Non-pigmented ciliary epithelial cell (primary cell): ENCODE data around the gene PTRHD1.
"Not testable (repeated sequence)": the region's sequence is repeated elsewhere in the genome, so short reads cannot be mapped to it uniquely, and the experiment has no call there.

Experiments
- DNase-seq: peaks from one replicate; pipeline ENCODE4 v3.0.0-alpha.2; 2010; ENCODE audit warnings: low read depth

Gene PTRHD1

DNA sequence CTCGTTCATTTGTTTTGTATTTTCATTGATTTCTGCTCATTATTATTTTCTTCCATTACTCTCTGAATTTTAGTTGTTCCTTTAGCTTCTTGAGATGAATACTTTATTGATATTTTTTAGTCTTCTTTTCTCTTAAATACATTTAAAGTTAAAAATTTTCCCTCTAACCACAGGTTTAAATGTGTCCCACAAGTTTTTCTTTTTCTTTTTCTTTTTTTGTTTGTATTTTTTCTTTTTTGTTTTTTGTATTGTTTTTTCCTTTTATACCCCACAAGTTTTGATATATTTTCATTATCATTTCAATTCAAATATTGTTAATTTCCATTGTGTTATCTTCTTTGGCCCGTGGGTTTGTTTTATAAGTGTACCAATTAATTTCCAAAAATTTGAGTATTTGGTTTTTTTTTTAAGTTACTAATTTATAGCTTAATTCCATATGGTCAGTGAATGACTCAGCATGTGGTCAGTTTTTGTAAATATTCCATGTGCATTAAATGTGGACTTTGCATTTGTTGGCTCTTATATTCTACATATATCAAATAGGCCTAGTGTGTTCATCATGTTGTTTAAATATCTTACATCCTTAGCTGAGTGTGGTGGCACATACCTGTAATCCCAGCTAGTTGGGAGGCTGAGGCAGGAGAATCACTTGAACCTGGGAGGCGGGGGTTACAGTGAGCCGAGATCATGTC is 16.3 kb upstream of the PTRHD1 start:
- no peak for DNase-seq

DNA sequence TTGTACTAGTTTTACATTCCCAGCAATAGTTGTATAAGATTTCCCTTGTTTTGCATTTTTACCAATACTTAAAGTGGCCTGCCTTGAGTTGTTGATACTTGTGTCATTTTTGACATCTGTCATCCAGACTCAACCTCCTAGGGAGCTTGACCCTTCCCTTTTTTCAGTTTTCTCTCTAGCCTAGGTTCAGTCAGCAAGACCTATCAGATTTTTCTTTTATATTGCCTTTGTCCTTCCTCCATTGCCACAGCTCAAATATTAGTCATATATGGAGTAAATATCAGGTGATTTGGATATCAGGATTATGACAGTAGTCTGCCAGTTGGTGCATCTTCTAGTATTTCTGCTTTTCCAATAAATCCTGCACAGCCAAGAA is 13.5 kb upstream of the PTRHD1 start:
- DNase-seq = no peak

GRCh38 chr2:24805811-24806660 is 12.8 kb upstream of the PTRHD1 start:
- DNase-seq = not testable (repeated sequence)

DNA sequence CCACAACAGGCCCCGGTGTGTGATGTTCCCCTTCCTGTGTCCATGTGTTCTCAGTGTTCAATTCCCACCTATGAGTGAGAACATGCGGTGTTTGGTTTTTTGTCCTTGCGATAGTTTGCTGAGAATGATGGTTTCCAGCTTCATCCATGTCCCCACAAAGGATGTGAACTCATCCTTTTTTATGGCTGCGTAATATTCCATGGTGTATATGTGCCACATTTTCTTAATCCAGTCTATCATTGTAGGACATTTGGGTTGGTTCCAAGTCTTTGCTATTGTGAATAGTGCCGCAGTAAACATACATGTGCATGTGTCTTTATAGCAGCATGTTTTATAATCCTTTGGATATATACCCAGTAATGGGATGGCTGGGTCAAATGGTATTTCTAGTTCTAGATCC is 7.3 kb upstream of the PTRHD1 start:
- DNase-seq = not testable (repeated sequence)

DNA sequence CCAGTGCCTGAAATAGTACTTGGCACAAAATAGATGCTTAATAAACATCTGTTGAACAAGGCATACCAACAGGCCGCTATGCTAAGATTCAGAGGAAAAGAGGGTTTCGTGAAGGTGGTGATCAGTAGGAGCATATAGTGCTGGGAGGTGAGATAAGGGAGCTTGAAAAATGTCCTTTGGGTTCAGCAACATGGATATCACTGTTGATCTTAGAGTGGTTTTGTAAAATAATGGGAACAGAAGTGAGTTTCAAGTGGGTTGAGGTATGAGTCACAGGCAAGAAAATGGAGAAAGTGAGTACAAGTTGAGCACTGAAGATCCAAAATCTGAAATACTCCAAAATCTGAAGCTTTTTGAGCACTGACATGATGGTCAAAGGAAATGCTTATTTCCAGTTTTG is 4.5 kb upstream of the PTRHD1 start:
- no peak for DNase-seq

GRCh38 chr2:24793761-24794435 is 707 bp upstream of the PTRHD1 start:
- DNase-seq = no peak

- no peak for DNase-seq
These were observed 683 bp downstream of the PTRHD1 start for GRCh38 chr2:24792542-24792873.

DNA sequence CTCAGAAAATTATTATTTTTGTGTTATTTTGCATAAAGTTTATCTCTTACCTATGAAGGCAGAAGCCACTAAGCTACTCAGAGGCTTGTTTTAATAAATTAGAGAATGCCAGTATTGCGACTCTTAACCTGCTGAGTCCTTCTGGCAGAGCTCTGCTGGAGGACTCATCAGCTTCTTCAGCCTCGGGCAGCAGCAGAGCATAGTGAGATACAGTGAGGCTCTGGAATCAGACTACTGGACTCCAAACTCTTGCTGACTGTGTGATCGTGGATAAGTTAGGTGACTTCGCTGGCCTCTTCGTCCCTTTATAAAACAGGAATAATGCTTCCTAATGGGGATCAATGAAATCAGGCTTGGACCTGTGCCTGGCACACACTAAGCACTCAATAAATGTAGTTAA is 1.7 kb downstream of the PTRHD1 start:
- no peak for DNase-seq

GRCh38 chr2:24788816-24789215 is 4.4 kb downstream of the PTRHD1 start:
- DNase-seq = no peak

GRCh38 chr2:24787532-24787931 is 5.7 kb downstream of the PTRHD1 start:
- DNase-seq = no peak

DNA sequence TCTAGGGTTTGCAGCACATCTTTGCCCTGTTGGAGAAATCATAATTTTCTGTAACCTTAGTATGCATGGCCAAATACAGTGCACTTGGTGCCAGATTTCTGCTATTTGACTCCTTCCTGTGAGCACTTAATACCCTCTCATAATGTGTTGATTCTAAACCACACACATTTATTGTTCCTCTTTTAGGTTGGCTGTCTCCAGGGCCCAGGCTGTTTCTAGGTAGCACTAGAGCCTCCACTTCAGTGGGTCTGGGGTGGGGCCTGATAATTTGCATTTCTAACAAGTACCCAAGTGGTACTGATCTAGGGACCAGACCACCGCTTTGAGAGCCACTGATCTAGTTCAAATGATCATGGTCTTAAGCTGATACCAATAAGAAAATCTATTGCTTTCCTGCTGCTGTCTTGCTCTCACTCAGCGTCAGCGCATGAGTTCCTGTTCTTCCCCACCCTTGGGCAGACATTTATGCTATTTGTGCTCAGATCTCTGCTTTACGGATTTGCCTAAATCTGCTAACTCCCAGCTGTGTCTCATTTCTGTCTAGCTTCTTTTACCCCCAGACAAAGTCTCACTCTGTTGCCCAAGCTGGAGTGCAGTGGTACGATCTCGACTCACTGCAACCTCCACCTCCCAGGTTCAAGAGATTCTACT is 7.4 kb downstream of the PTRHD1 start:
- no peak for DNase-seq

GRCh38 chr2:24783641-24784040 is 9.6 kb downstream of the PTRHD1 start:
- DNase-seq = no peak

DNA sequence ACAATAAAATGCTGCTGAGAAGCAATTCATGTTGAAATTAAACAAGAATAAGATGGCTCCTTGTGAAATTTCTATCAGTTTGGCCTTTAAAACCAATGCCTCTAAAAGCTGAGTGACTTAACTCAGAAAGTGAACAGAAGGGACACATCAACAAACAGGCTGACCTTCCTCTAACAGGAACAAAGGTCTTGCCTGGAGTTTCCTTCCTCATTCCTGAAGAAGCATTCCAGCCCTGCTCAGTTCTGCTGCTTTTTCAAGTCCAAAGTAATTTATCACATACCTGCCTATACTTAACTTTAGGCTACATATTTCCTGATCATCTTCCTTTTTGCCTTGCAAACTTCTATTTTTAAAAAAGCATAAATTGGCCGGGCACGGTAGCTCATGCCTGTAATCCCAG is 14.1 kb downstream of the PTRHD1 start:
- no peak for DNase-seq

GRCh38 chr2:24774373-24774772 is 18.8 kb downstream of the PTRHD1 start:
- DNase-seq = no peak

GRCh38 chr2:24771764-24772586 is 21.2 kb downstream of the PTRHD1 start:
- DNase-seq = no peak

- no peak for DNase-seq
These were observed 22.1 kb downstream of the PTRHD1 start for GRCh38 chr2:24771061-24771460.

- no peak for DNase-seq
These were observed 24.6 kb downstream of the PTRHD1 start for GRCh38 chr2:24768601-24769000.

- no peak for DNase-seq
These were observed 25.2 kb downstream of the PTRHD1 start for GRCh38 chr2:24768013-24768412.

- DNase-seq = no peak
These were observed 26.6 kb downstream of the PTRHD1 start for GRCh38 chr2:24766609-24767008.

GRCh38 chr2:24763843-24764242 is 29.3 kb downstream of the PTRHD1 start:
- DNase-seq = no peak

- no peak for DNase-seq
These were observed 30.7 kb downstream of the PTRHD1 start for GRCh38 chr2:24762518-24762917.

- DNase-seq = no peak
These were observed 31.3 kb downstream of the PTRHD1 start for GRCh38 chr2:24761866-24762265.
